Upper lobe of left lung (tissue), 4 donors: ENCODE measurements around the gene TMEM126B.

Source experiments
- POLR2AphosphoS5 ChIP-seq, 2 donors: sonication (generic); formaldehyde crosslinking; IDR thresholded peaks; one replicate each; pipeline ENCODE4 v1.5.1; 2017; ENCODE audit warnings: antibody characterized with exemption in 2 of 2
- TF ChIP-seq, protein P1 (sequence below), 6 experiments: fragments of 450-650 bp in 4 of 6; fragments of 200-600 bp in 2 of 6; sonication (generic) in 2 of 6; IDR thresholded peaks; one replicate each; pipeline ENCODE4 v1.5.1; 2016 to 2019; ENCODE audit warnings: antibody characterized with exemption in 6 of 6

DNA sequence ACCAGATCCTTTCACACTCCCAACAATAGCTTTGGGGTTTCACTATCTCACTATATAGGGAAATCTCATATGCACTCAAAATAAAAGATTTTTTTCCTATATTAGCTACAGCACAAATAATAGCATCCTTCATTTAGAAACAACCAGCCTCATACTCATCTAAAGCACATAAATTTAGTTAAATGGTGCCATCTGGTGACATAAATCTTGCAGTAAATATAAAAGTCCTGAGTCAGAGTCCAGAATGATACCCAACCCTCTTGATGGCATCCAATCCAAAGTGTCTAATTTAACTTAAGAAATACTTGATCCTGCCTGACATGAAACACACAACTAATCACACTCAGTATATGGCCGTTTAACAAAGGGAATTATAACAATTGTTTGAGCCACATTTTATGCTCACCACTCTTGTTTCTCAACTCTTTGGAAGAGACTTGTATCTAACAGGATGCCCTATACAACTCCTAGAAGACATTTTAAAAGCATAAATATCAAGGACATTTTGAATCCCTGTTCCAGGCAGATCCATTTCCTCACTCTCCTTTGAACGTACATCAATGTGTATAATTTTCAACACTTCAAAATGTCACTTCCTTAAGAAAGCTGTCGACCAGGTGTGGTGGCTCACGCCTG is 37.4 kb upstream of the TMEM126B start:
- TF ChIP-seq, protein P1, sequence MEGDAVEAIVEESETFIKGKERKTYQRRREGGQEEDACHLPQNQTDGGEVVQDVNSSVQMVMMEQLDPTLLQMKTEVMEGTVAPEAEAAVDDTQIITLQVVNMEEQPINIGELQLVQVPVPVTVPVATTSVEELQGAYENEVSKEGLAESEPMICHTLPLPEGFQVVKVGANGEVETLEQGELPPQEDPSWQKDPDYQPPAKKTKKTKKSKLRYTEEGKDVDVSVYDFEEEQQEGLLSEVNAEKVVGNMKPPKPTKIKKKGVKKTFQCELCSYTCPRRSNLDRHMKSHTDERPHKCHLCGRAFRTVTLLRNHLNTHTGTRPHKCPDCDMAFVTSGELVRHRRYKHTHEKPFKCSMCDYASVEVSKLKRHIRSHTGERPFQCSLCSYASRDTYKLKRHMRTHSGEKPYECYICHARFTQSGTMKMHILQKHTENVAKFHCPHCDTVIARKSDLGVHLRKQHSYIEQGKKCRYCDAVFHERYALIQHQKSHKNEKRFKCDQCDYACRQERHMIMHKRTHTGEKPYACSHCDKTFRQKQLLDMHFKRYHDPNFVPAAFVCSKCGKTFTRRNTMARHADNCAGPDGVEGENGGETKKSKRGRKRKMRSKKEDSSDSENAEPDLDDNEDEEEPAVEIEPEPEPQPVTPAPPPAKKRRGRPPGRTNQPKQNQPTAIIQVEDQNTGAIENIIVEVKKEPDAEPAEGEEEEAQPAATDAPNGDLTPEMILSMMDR (IDR thresholded peaks at IDR 0.05) = no peak
- no peak for TF ChIP-seq POLR2AphosphoS5 (IDR thresholded peaks at IDR 0.05)
